Ishikawa (cell line): Measurements from ENCODE around the gene P2RX1.

Source experiments
- CEBPB ChIP-seq: IDR thresholded peaks from 2 replicates; pipeline ENCODE4 v1.6.1; 2012
- CREB1 ChIP-seq: IDR thresholded peaks from 2 replicates; pipeline ENCODE4 v1.6.1; 2012; ENCODE audit warnings: low read depth
- EGR1 ChIP-seq: IDR thresholded peaks from 2 replicates; pipeline ENCODE4 v1.6.1; 2012
- EP300 ChIP-seq: IDR thresholded peaks from 2 replicates; pipeline ENCODE4 v1.6.1; 2012; ENCODE audit warnings: borderline replicate concordance
- FOXM1 ChIP-seq: IDR thresholded peaks from 2 replicates; pipeline ENCODE4 v1.6.1; 2012; ENCODE audit warnings: low read depth, borderline replicate concordance
- MAX ChIP-seq: IDR thresholded peaks from 2 replicates; pipeline ENCODE4 v1.6.1; 2012
- NFIC ChIP-seq: IDR thresholded peaks from 2 replicates; pipeline ENCODE4 v1.6.1; 2012
- RAD21 ChIP-seq: IDR thresholded peaks from 2 replicates; pipeline ENCODE4 v1.6.1; 2012; ENCODE audit warnings: low read depth
- REST ChIP-seq: IDR thresholded peaks from 2 replicates; pipeline ENCODE4 v1.6.1; 2012; ENCODE audit warnings: low read depth, mild to moderate bottlenecking
- TAF1 ChIP-seq: IDR thresholded peaks from 2 replicates; pipeline ENCODE4 v1.6.1; 2012; ENCODE audit warnings: low read depth, mild to moderate bottlenecking
- TCF12 ChIP-seq: IDR thresholded peaks from 2 replicates; pipeline ENCODE4 v1.6.1; 2012; ENCODE audit warnings: low read depth
- TEAD4 ChIP-seq: IDR thresholded peaks from 2 replicates; pipeline ENCODE4 v1.6.1; 2012
- USF1 ChIP-seq: IDR thresholded peaks from 2 replicates; pipeline ENCODE4 v1.6.1; 2012
- YY1 ChIP-seq: IDR thresholded peaks from 2 replicates; pipeline ENCODE4 v1.6.1; 2012; ENCODE audit warnings: low read depth
- ZBTB7A ChIP-seq: IDR thresholded peaks from 2 replicates; pipeline ENCODE4 v1.6.1; 2012; ENCODE audit warnings: low read depth

The P2RX1 gene

GRCh38 chr17:3954976-3955672, 38.9 kb upstream of the P2RX1 start:
- TF ChIP-seq ZBTB7A: no peak
- no peak for TF ChIP-seq CEBPB
- TF ChIP-seq TAF1: no peak
- no peak for TF ChIP-seq EP300
- no peak for TF ChIP-seq EGR1
- no peak for TF ChIP-seq YY1
- TF ChIP-seq RAD21: no peak
- TF ChIP-seq MAX: no peak
- no peak for TF ChIP-seq USF1
- no peak for TF ChIP-seq CREB1
- TF ChIP-seq TCF12: no peak
- no peak for TF ChIP-seq REST
- TF ChIP-seq NFIC: no peak
- TF ChIP-seq TEAD4: no peak
- no peak for TF ChIP-seq FOXM1

- TF ChIP-seq CREB1 (no peak), ZBTB7A (no peak), EGR1 (no peak), TAF1 (no peak), FOXM1 (no peak), REST (no peak), TCF12 (no peak), RAD21 (no peak), NFIC (no peak), CEBPB (no peak), MAX (no peak)
Measured at GRCh38 chr17:3954086-3954485, 37.8 kb upstream of the P2RX1 start.

GRCh38 chr17:3953542-3953941, 37.3 kb upstream of the P2RX1 start:
- no peak for TF ChIP-seq TCF12

GRCh38 chr17:3952186-3952585, 35.9 kb upstream of the P2RX1 start:
- TF ChIP-seq USF1 (no peak), ZBTB7A (no peak), TEAD4 (no peak), EP300 (no peak), TCF12 (no peak), EGR1 (no peak), REST (no peak), NFIC (no peak)

GRCh38 chr17:3951420-3951819, 35.2 kb upstream of the P2RX1 start:
- TF ChIP-seq TCF12 (no peak), TAF1 (no peak), YY1 (no peak), CREB1 (no peak), USF1 (no peak), MAX (no peak), FOXM1 (no peak), EGR1 (no peak)
